OCI-LY1 (cell line): ENCODE data around the gene CAMKK1.

Experiments
- H2AFZ ChIP-seq: fragments of 200-600 bp; sonication (generic), shearing (Covaris generic); 2 replicates; pipeline ENCODE4 v1.6.0; 2014; ENCODE audit warnings: antibody characterized with exemption, mild to moderate bottlenecking, low read length
- H3F3A ChIP-seq: fragments of 200-600 bp; sonication (generic), shearing (Covaris generic); 2 replicates; pipeline ENCODE4 v1.6.0; 2014; ENCODE audit warnings: mild to moderate bottlenecking, antibody characterized with exemption, low read length, moderate library complexity; ENCODE audit not compliant: insufficient read depth
- H3K27ac ChIP-seq: fragments of 200-600 bp; sonication (generic); 2 replicates; pipeline ENCODE4 v1.5.1; 2014; ENCODE audit warnings: low read length, mixed run types, mild to moderate bottlenecking, low read depth; ENCODE audit not compliant: poor library complexity, severe bottlenecking
- H3K27me3 ChIP-seq: fragments of 200-600 bp; sonication (generic); 2 replicates; pipeline ENCODE4 v1.6.0; 2014; ENCODE audit warnings: antibody characterized with exemption, mild to moderate bottlenecking, low read length, moderate library complexity; ENCODE audit not compliant: insufficient read depth
- H3K36me3 ChIP-seq: fragments of 200-600 bp; sonication (generic); 2 replicates; pipeline ENCODE4 v1.6.1; 2014; ENCODE audit warnings: mild to moderate bottlenecking, antibody characterized with exemption, low read length, moderate library complexity, mixed read lengths; ENCODE audit not compliant: insufficient read depth
- H3K4me1 ChIP-seq: fragments of 200-600 bp; sonication (generic); 2 replicates; pipeline ENCODE4 v1.5.1; 2014; ENCODE audit warnings: mild to moderate bottlenecking, low read length, moderate library complexity; ENCODE audit not compliant: insufficient read depth, severe bottlenecking
- H3K4me2 ChIP-seq: fragments of 200-600 bp; sonication (generic), shearing (Covaris generic); 2 replicates; pipeline ENCODE4 v1.6.1; 2014; ENCODE audit warnings: low read length
- H3K4me3 ChIP-seq: fragments of 200-600 bp; sonication (generic); 2 replicates; pipeline ENCODE4 v1.5.1; 2014; ENCODE audit warnings: low read length, low read depth, mild to moderate bottlenecking, mixed read lengths; ENCODE audit not compliant: poor library complexity, severe bottlenecking
- H3K79me2 ChIP-seq: fragments of 200-600 bp; shearing (Covaris generic); 2 replicates; pipeline ENCODE4 v1.6.1; 2016; ENCODE audit warnings: mixed run types, low read length, mixed read lengths; ENCODE audit not compliant: insufficient read depth
- H3K9ac ChIP-seq: fragments of 200-600 bp; sonication (generic), shearing (Covaris generic); 2 replicates; pipeline ENCODE4 v1.6.1; 2014; ENCODE audit warnings: mild to moderate bottlenecking, low read length, mixed read lengths
- H3K9me2 ChIP-seq: fragments of 200-600 bp; sonication (generic), shearing (Covaris generic); 2 replicates; pipeline ENCODE4 v1.6.1; 2014; ENCODE audit warnings: low read depth, mild to moderate bottlenecking, low read length, mixed read lengths
- H3K9me3 ChIP-seq: fragments of 200-600 bp; shearing (Covaris generic); 2 replicates; pipeline ENCODE4 v1.6.1; 2014; ENCODE audit warnings: low read length, mixed read lengths
- H4K20me1 ChIP-seq: fragments of 200-600 bp; sonication (generic), shearing (Covaris generic); 2 replicates; pipeline ENCODE4 v1.6.0; 2016; ENCODE audit warnings: mild to moderate bottlenecking, low read length; ENCODE audit not compliant: insufficient read depth
- CTCF ChIP-seq: fragments of 200-600 bp; sonication (generic), shearing (Covaris generic); IDR thresholded peaks from 2 replicates; pipeline ENCODE4 v1.5.1; 2017; ENCODE audit warnings: mild to moderate bottlenecking, antibody characterized with exemption, low read length, moderate library complexity, mixed read lengths
- EZH2 ChIP-seq: fragments of 200-600 bp; sonication (generic), shearing (Covaris generic); IDR thresholded peaks from 2 replicates; pipeline ENCODE4 v1.8.0; 2017; ENCODE audit warnings: borderline replicate concordance, mixed run types, mild to moderate bottlenecking, antibody characterized with exemption, low read length, moderate library complexity, mixed read lengths

Gene CAMKK1

DNA sequence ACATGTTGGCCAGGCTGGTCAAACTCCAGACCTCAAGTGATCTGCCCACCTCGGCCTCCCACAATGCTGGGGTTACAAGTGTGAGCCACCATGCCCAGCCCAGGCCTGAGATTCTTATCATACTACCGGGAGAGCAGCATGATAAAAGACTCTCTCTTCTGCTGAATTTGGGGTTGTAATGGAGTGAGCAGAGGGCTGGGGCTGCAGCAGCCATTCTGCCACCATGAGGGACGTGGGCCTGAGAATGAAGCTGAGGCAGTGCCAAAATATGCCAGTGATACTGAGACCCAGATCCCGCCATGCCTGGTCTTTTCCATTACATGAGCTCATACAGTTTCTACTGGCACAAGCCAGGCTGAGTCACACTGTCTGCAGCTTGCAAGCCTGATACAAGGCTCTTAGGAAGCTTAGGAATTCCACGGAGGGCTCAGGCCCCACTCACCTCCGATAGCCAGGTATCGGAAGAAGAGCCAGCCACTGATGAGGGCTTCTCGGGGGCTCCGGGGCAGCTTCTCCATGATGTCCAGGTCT is 43.0 kb upstream of the CAMKK1 start:
- peaks cover 95% of the 10 kb centered on the region for H3K36me3 ChIP-seq

GRCh38 chr17:3935140-3935542 is 42.3 kb upstream of the CAMKK1 start:
- H3K79me2 ChIP-seq: no peaks in the 10 kb centered on the region
- peaks cover 95% of the 10 kb centered on the region for H3K36me3 ChIP-seq
- no peak overlapping the region for H2AFZ ChIP-seq

More for the DNA sequence above, 43.0 kb upstream of the CAMKK1 start:
- Histone ChIP-seq H3K4me3 (no peak overlapping the region), H3K79me2 (no peaks in the 10 kb centered on the region), H3K9me3 (no peaks in the 10 kb centered on the region), H3K9me2 (no peaks in the 10 kb centered on the region), H3K27me3 (no peaks in the 10 kb centered on the region), H3K27ac (no peak overlapping the region), H3K4me2 (no peak overlapping the region), H3F3A (no peaks in the 10 kb centered on the region), H4K20me1 (no peaks in the 10 kb centered on the region), H3K9ac (no peak overlapping the region), H3K4me1 (no peaks in the 10 kb centered on the region), H2AFZ (no peak overlapping the region)
- TF ChIP-seq CTCF (no peak), EZH2 (no peak)

DNA sequence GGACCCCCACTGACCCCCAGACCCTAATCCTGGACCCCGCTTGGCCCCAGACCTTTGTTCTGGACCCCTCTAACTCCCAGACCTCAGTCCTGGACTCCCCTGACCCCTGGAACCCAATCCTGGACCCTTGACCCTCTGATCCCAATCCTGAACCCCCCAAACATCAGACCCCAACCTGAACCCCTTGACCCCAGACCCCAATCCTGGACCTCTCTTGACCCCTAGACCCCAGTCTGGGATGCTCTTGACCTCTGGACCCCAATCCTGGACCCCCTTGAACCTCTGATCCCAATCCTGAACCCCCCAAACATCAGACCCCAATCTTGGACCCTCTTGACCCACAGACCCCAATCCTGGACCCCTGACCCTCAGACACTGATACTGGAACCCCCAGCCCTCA is 36.9 kb upstream of the CAMKK1 start:
- Histone ChIP-seq H3K9me2 (no peaks in the 10 kb centered on the region), H3K4me2 (no peak overlapping the region), H3K36me3 (peaks cover 94% of the 10 kb centered on the region), H3F3A (no peaks in the 10 kb centered on the region), H3K4me3 (no peak overlapping the region), H3K4me1 (no peaks in the 10 kb centered on the region), H3K27ac (no peak overlapping the region), H2AFZ (no peak overlapping the region), H3K27me3 (no peaks in the 10 kb centered on the region), H3K9me3 (no peaks in the 10 kb centered on the region), H3K9ac (no peak overlapping the region), H4K20me1 (no peaks in the 10 kb centered on the region), H3K79me2 (no peaks in the 10 kb centered on the region)
- TF ChIP-seq CTCF: no peak
- no peak for TF ChIP-seq EZH2

More at GRCh38 chr17:3935140-3935542, 42.3 kb upstream of the CAMKK1 start:
- Histone ChIP-seq H3F3A (no peaks in the 10 kb centered on the region), H3K4me1 (no peaks in the 10 kb centered on the region), H3K27ac (no peak overlapping the region), H3K27me3 (no peaks in the 10 kb centered on the region), H3K9ac (no peak overlapping the region), H4K20me1 (no peaks in the 10 kb centered on the region), H3K9me2 (no peaks in the 10 kb centered on the region), H3K4me3 (no peak overlapping the region), H3K4me2 (no peak overlapping the region), H3K9me3 (no peaks in the 10 kb centered on the region)
- TF ChIP-seq EZH2: no peak
- TF ChIP-seq CTCF: peak; percentile 64
